AG09319 (cell line): ENCODE results near the gene NCSTN.

Experiments used
- DNase-seq: peaks from one replicate; pipeline ENCODE4 v3.0.0-alpha.2; 2010; ENCODE audit warnings: low read depth; ENCODE audit errors: extremely low read depth
- TF ChIP-seq, protein P1 (sequence below): IDR thresholded peaks from 2 replicates; pipeline ENCODE4 v1.5.1; 2011; ENCODE audit warnings: low read depth, mild to moderate bottlenecking, inconsistent platforms, low read length, moderate library complexity

Gene NCSTN

DNA sequence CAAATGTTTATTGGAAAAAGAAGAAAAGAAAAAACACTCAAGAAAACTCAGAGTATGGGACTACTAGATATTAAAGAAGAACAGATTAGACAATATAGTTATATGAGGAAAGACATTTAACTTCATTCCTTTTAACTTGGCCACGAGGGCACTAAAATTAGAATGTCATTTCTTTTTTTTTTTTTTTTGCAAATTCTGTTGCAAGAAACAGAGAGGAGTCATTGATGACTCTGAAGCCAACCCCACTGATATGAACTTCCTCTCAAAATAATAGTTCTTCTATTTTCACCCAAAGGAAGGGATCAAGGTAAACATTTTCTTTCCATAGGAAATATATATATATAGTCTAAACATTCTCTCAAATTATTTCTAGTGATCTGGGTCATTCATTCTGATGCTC, 33.6 kb upstream of the NCSTN start:
- no peak for DNase-seq
- TF ChIP-seq, protein P1, sequence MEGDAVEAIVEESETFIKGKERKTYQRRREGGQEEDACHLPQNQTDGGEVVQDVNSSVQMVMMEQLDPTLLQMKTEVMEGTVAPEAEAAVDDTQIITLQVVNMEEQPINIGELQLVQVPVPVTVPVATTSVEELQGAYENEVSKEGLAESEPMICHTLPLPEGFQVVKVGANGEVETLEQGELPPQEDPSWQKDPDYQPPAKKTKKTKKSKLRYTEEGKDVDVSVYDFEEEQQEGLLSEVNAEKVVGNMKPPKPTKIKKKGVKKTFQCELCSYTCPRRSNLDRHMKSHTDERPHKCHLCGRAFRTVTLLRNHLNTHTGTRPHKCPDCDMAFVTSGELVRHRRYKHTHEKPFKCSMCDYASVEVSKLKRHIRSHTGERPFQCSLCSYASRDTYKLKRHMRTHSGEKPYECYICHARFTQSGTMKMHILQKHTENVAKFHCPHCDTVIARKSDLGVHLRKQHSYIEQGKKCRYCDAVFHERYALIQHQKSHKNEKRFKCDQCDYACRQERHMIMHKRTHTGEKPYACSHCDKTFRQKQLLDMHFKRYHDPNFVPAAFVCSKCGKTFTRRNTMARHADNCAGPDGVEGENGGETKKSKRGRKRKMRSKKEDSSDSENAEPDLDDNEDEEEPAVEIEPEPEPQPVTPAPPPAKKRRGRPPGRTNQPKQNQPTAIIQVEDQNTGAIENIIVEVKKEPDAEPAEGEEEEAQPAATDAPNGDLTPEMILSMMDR = no peak

GRCh38 chr1:160315359-160315758, 27.8 kb upstream of the NCSTN start:
- no peak for DNase-seq
- TF ChIP-seq, protein P1 = no peak

DNA sequence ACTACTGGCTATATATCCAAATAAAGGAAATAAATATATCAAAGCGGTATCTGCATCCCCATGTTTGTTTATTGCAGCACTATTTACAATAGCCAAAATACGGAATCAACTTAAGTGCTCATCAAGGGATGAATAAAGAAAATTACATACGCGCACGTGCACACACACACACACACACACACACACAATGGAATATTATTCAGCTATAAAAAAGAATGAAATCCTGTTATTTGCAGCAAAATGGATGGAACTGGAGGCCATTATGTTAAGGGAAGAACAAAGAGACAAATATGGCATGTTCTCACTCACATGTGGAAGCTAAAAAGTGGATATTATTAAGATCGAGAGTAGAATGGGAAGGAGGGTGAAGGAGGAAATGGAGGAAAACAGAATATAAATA, 20.4 kb upstream of the NCSTN start:
- TF ChIP-seq, protein P1 = no peak
- no peak for DNase-seq

DNA sequence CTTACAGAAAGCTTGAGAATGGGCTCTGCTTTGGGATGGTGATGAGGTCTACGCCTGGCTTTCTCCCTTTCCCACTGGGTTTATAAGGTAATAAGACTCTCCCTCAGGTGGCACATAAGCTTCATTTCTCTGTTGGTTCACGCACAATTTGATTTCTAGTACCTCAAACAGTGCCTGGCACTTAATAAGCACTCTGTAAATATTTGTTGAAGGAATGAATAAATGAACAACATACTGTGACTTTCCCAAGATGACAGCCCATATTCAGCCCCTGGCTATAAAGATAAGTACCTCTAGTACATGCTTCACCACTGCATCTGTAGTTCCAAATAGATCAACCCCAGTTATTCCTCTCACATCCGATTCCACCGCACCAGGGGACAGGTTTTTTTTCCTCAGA, 17.9 kb upstream of the NCSTN start:
- DNase-seq = no peak
- TF ChIP-seq, protein P1 = no peak

- TF ChIP-seq, protein P1 = no peak
- no peak for DNase-seq
Measured at GRCh38 chr1:160326418-160326817, 16.8 kb upstream of the NCSTN start.

- TF ChIP-seq, protein P1 = no peak
- DNase-seq = no peak
Measured at GRCh38 chr1:160328184-160328583, 15.0 kb upstream of the NCSTN start.

DNA sequence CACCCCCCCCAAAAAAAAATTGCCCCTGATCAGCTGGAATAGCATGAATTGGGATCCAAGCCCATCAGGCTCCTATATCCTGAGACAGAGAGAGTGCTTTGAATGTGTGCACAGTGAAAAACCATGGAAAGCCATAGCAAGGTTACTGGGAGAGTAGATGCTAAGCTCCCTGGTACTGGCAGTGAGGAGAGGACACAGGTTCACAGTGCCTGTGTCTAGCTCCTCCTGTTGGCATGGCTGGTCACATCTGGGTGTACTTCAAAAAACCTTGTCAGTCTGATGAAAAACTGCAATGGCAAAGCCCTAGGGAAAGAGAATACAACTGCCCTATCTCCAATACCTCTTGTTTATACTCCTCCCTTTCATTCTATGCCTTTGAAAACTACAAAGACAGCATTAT, 13.1 kb upstream of the NCSTN start:
- DNase-seq = no peak
- TF ChIP-seq, protein P1 = no peak

- TF ChIP-seq, protein P1 = no peak
Measured at GRCh38 chr1:160332516-160332915, 10.7 kb upstream of the NCSTN start.

More at GRCh38 chr1:160332516-160332915, 10.7 kb upstream of the NCSTN start:
- no peak for DNase-seq
